Activated gamma-delta T cell treated with Interleukin-2 at 50 U/mL for 16 hours (primary cell): Measurements from ENCODE around the gene ZDHHC7.

ENCODE experiments used
- DNase-seq: peaks from one replicate; pipeline ENCODE4 v3.0.0-alpha.2; 2020

ZDHHC7 gene

DNA sequence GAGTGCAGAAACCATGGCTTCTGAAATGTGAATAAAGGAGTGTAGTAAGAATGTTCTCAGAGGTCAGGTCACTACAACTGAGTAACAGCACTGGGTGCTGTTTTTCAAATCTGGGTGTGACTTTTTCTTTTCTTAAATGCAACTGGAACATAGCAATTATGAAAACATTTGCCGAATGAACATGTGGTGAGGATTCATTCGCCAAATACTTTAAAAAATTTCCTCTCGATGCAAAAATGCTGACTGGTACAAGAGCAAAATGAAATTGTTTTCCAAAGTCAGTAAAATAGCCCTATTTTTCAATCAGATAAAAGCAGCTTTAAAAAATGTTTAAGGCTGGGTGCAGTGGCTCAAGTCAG lies 18.6 kb downstream of the ZDHHC7 start:
- no peak for DNase-seq

GRCh38 chr16:84990782-84991181 lies 20.6 kb downstream of the ZDHHC7 start:
- DNase-seq: no peak

DNA sequence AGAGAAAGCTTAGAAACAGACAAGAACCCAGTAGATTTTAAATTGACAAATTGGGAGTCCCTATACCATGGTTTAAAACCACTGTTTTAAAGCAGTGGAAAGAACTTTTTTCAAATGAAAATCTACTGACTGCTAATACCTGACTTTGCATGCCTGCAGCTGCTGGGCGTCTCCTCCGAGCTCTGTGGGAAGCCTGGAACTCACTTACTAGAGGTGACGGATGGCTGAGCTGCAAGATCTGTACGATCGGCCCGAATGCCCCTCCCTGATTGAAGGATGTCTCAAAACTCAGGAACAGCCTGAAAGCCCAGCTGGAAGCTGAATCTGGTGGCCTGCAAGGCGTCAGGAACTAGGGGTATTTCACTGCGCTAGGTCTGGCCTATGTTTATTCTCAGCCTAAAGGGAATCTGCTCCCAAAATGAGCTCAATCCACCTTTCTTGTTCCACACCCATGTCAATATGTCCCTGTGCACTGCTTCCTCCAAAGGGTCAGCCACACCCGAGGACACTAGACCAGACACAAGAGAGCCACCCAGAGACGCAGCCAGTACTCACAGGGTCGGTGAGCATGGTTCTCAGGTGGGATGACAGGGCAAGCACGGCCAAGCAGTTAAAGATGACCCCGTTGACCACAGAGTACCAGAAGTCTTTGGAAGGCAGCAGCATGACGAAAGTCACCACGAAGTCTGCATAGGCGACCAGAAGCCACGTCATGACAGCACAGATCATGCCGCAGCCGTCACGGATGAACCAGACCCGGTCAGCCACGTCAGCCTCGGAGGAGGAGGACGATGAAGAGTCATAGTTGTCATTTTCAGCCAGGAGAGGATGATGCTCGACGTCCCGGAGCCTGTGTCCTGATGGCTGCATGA lies 21.4 kb downstream of the ZDHHC7 start:
- no peak for DNase-seq

GRCh38 chr16:84988328-84989080 lies 22.8 kb downstream of the ZDHHC7 start:
- no peak for DNase-seq

- no peak for DNase-seq
These were observed 24.5 kb downstream of the ZDHHC7 start for GRCh38 chr16:84986879-84987278.

- DNase-seq: no peak
These were observed 25.2 kb downstream of the ZDHHC7 start for GRCh38 chr16:84986102-84986501.

- no peak for DNase-seq
These were observed 26.0 kb downstream of the ZDHHC7 start for GRCh38 chr16:84985079-84986065.

GRCh38 chr16:84982434-84982833 lies 28.9 kb downstream of the ZDHHC7 start:
- no peak for DNase-seq

DNA sequence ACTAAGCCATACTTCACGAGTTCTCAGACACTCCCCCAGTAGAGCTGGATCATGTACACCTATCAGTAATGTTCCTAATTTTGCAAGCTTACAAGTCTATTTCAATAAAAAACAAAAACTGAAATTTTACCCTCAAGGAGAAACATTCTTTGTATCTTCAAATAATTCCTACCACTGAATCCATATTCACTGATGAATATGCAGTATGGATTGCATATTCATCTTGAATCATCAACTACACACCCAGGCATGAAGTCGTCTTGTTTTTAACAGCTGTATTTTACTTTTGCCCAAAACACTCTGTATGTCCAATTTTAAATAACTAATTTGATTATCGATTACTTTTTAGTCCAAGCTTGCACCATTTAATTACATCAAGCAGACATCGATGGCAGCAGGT lies 31.8 kb downstream of the ZDHHC7 start:
- DNase-seq: no peak

GRCh38 chr16:84976644-84977400 lies 34.5 kb downstream of the ZDHHC7 start:
- no peak for DNase-seq

GRCh38 chr16:84975522-84975921 lies 35.8 kb downstream of the ZDHHC7 start:
- DNase-seq: no peak

DNA sequence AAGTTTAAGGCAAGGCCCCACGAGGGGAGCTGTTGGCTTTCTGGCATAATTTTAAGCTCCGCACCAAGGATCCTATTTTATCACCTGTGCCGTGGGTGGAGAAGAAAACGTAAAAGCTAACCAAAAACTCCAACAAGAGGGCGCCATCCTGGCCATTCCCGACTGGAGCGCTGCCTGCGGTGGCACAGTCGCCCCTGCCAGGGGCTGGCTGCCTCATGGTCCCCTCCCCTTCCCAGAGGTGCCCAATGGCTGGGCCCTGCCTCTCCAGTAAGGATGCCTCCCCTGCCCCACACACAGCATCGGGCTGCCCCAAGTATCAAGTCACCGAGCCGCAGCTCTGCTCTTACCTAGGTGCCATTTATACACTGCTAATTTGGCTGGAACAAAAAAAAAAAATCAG lies 36.3 kb downstream of the ZDHHC7 start:
- DNase-seq: no peak

DNA sequence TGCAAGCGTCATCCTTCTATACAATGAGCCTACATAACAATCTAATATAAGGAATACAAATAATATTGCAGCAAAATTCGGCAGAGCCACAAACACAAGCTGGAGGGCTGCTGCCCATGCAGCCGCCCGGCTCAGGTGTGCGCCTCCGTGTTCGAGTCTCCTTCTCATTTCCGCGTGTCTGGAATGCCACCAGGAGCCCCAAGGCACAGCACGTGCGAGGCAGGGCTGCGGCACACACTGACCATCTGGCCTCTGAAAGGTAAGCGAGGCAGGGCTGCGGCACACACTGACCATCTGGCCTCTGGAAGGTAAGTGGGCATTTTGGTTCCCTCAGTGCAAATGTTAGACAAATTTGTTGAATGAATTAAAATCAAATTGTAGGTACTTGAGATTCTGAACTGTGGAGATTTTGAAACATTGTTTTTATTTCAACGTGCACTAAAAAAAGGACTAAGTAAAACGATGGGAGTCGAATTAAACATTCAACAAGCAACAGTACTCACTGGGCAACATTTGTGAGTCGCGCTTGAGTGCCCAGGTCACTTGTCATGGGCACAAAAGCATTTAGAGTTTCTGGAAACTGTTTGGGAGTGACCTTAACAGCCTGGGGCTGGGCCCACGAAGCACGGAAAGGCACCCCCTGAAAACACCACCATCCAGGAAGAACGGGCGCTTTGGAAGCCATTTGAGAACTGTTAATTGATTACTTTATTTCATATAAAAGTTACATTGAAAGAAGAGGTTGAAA lies 37.4 kb downstream of the ZDHHC7 start:
- no peak for DNase-seq

- no peak for DNase-seq
These were observed 38.1 kb downstream of the ZDHHC7 start for GRCh38 chr16:84973236-84973635.

DNA sequence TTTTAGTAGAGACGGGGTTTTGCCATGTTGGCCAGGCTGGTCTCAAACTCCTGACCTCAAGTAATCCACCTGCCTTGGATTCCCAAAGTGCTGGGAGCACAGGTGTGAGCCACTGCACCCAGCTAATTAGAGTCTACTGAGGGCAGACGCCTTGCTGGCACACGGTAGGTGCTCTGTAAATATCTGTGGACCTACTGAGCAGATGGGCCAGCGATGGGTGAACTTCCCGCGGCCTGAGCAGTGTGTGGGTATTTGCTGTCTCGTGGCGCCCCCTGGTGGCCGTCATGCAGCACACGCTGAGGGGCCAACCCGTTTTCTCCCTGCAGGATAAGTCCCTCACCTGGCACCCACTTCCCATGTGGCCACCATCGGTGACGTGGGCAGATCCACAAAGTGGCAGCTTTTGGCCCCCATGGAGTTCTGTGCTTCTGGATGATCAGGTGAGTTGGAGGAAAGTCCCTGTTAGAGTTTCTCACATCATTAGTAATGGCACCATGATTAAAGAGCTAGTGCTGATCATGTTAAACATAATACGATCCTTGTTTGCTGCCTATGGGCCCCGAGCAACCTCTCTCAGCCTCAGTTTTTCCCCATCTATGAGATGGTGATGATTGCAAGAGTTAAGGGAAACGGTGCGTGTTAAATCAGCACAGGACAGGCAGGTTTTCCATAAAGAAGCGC lies 40.7 kb downstream of the ZDHHC7 start:
- DNase-seq: peak; percentile 77

DNA sequence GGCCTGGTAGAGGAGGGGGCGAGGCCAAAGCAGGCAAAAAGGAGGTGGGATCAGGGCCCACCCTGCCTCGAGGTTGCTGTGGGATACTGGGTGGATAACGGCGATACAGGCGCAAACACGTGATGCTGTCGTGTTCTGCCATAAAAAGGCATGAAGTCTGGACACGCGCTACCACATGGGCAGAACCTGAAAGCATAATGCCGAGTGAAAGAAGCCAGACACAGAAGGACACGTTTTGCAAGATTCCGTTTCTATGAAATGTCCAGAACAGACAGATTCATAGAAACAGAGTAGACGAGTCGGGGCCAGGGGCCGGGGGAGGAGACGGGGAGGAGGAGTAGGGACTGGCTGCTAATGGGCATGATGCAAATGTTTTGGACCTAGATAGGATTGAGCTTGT lies 43.5 kb downstream of the ZDHHC7 start:
- DNase-seq: no peak

DNA sequence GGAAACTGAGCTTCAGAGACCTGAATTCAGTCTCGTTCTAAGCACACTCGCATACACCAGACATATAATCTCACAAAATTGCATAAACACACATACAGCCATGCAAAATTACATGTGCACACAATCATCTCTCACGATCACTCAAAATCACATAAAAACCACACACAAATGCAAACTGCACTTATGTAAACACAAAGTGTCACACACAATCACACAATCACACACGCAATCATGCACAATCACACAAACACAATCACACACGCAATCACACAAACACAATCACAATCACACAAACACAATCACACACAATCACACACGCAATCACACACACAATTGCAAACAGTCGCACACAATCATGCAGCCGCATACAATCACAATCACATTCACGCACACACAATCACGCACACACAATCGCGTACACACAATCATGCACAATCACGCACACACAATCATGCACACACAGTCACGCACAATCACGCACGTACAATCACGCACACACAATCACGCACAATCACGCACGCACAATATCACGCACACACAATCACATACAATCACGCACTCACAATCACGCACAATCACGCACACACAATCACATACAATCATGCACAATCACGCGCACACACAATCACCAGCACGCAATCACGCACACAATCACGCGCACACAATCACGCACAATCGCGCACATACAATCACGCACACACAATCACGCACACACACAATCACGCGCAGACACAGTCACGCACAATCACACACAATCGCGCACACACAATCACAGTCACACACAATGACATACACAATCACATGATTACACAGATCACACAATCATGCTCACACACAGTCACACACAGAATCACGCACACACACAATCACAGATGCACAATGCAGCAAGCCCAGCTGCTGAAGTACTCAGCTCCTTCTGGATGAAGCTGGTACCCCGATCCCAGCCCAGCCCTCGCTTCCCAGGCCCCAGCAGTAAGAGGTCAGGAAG lies 45.6 kb downstream of the ZDHHC7 start:
- no peak for DNase-seq

DNA sequence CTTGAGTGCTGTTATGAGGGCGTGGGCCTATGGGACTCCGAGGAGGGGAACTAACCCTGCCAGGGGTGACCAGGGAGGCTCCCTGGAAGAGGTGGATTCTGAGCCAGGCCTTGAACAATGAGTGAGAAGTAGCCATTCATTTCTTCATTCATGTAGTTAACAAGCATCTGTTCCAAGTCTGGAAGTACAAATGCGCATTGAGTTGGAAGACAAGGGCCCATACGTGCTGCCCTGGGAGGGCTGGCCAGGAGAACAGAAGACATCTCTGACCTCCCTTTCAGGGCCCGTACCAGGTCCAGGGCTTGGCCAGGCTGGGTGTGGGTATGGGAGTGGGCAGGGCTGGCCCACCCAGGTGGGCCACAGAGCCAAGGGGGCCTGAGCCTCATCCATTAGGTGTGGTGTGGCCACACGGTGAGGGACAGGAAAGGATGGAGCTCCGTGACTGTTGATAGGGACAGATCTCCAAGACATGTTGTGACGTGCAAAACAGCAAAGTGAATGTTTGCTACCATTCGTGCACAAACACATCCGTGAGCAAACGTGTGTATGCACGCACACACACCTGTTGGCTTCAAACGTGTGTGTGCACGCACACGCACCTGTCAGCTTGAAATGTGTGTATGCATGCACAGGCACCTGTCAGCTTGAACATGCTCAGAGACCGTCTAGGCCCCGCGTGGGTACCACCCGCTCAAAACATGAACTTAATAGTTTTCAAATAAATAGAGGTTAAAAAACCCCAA lies 46.8 kb downstream of the ZDHHC7 start:
- no peak for DNase-seq

- no peak for DNase-seq
These were observed 48.3 kb downstream of the ZDHHC7 start for GRCh38 chr16:84963066-84963465.
